Urothelium cell line (cell line): ENCODE data around the gene PPFIA4.

ENCODE experiments used
- DNase-seq: peaks from one replicate; pipeline ENCODE4 v3.0.0; 2011; ENCODE audit warnings: low spot score, mixed read lengths
- FAIRE-seq: peaks from 2 replicates; lab custom pipeline; 2011; peaks lifted over from hg19 to GRCh38; lab: Jason Lieb, UNC

The PPFIA4 gene

GRCh38 chr1:203056012-203056411, 29.7 kb downstream of the PPFIA4 start:
- no peak for FAIRE-seq
- no peak for DNase-seq

GRCh38 chr1:203056516-203056915, 30.2 kb downstream of the PPFIA4 start:
- FAIRE-seq (no peak), DNase-seq (no peak)

DNA sequence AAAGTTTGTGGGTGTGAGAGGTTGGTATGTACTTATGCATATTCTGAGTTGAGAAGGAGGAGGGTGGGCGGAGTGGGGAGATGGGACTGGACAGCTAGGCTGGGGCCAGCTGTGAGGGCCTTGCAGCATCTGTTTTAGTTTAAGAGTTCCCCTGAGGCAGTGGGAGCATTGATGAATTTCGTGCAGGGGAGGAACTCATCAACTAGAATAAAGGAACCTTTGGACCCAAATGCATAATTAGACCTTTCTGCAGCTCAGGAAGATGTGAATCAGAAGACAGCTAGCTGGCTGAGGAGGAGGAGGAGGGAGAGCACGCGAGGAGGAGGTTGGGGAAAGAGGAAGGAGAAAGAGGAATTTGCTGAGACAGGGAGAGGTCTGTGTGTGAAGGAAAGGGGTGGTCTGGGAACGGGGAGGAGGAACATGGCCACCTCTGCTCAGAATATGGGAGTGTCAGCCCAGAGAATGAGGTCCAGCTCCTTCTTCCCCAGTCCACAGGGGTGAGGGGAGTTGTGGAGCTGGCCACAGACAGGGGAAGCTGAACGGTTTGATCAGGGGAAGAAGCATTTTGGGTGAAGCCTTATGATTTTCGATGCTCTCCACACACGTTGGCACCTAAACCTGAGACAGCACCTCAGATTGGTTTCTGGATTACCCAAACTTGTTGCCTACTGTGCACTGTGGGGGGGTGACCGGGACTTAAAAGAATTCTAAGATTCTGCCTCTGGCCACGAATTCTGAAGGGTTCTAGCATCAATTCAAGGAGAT, 31.8 kb downstream of the PPFIA4 start:
- DNase-seq: no peak

DNA sequence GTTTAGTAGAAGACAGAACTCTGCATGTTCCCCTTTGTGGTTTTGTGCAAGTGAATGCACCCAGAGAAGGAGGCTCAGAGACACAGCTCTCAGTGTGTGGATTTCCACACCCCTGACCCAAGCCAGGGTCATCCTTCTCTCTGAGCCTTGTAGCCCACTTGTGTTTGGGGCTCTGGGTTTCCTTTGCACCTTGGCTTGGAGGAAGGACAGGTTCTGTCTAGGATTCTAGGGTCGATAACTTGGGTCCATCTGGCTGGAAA, 32.3 kb downstream of the PPFIA4 start:
- FAIRE-seq (no peak), DNase-seq (no peak)

More for the DNA sequence above, 31.8 kb downstream of the PPFIA4 start:
- FAIRE-seq: no peak

DNA sequence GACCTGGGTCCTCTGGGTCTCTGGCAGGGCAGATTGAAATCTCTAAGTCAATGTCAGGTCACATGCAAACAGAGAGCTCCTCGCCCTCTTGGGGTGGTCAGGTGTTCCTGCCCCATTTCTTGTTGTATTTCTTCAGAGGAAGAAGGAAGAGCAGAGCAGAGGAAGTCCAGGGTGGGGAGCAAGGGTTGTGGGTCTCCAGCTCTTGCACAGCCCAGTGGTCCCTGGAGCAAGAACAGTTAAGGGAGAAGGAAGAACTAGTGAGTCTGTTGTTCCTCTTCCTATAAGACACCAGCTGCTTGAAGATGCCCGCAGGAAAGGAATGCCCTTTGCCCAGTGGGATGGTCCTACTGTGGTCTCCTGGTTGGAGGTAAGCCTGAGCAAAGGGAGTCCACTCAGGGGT, 33.2 kb downstream of the PPFIA4 start:
- no peak for DNase-seq
- FAIRE-seq: no peak

DNA sequence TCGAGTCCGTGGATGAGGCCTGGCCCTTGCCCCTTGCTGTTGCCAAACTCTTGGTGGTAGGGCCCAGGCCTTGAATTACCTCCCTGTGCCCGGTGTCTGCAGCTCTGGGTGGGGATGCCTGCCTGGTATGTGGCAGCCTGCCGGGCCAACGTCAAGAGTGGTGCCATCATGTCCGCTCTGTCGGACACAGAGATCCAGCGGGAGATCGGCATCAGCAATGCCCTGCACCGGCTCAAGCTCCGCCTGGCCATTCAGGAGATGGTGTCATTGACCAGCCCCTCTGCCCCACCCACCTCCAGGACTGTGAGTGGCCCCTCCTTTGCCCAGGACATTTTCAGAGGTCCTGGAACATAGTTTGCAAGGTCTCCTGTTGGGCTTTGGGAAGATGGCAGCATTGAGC, 33.8 kb downstream of the PPFIA4 start:
- FAIRE-seq: no peak
- no peak for DNase-seq

DNA sequence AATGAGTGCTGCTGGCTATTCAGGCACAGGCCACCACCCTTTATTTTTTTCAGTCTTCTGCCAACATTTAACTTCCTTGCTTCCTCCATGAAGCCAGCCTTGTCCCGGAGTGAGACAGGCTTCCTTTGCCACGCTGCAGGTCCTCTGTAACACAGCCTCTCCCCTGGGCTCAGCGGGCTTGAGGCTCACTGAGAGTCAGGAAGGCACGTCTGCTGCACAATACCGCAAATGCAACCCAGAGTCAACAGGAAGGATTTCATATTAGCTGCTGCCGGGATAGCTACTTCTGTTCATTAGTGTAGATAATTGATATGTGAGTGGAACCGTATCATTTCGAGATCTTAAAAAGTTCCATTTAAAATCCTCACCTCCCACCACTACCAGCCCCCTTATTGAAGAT, 37.0 kb downstream of the PPFIA4 start:
- DNase-seq: no peak
- no peak for FAIRE-seq

DNA sequence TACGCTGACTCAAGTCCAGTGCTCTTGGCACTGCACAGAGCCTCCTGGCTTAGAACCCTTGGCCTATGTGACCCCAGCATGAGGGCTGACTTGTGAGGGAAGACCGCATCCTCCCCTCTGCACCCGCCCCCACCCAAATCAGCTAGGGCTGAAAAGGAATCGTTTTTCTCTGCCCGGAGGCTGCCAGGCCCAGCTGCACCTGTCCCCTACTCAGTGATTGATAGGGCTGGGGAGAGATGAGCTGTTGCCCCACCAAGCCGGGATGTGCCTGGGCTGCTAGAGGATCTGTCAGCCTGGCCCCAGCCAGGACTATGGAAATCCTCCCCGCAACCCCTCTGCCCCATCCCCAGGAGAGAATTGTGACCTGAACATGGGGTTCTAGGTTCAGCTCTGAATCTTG, 38.9 kb downstream of the PPFIA4 start:
- no peak for DNase-seq
- no peak for FAIRE-seq

- DNase-seq: no peak
- FAIRE-seq: no peak
Measured at GRCh38 chr1:203065986-203066385, 39.7 kb downstream of the PPFIA4 start.

- no peak for DNase-seq
- no peak for FAIRE-seq
Measured at GRCh38 chr1:203066965-203067364, 40.7 kb downstream of the PPFIA4 start.

DNA sequence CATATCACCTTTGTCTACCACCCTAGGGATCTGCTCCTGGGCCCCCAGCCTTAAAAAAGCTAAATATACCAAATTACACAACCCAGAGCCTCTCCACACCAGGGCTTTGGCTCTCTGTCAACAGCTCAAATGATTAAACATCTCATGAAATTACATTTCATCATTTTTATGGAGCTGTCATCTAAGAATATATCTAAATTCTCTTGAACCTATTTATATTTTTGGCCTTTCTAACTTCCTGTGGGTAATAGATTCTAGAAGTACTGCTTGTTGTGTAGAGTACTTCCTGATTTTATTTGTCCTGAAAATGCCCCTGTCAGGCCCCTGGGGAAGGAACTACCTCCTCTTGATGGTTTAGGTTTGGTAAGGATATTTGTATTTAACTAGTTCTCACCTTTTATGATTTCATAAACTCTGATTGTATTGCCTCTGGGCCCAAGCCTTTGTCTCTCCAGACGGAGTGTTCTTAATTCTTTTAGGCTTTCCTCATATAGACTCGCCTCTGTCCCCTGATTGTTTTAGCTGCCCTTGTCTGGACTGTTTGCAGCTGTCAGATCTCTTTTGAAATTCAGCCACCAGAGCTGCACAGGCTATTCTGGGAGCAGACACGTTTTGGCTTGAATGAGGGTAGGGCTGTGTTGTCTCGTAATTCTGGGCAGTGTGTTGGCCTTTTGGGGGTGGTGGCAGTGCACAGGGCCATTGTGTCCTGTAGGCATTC, 42.9 kb downstream of the PPFIA4 start:
- no peak for DNase-seq
- FAIRE-seq: no peak

GRCh38 chr1:203072002-203072602, 45.8 kb downstream of the PPFIA4 start:
- FAIRE-seq: no peak
- DNase-seq: no peak

DNA sequence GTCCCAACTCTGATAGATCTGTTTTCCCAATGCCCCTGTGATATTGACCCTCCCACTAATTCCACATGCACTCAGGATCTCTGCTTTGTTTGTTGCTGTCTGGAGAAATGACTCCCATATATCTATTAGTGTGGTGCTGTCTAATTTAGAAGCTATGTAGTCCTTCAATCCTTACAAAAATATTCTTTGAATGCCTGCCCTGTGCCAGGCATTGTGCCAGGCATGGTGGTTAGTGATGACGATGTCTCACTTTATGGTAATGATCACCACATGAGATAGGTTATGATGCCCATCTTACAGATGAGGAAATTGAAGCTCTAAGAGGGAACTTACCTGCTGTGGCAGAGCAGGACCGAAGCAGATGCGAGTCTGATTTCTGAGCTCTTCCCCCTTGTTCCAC, 46.6 kb downstream of the PPFIA4 start:
- no peak for FAIRE-seq
- DNase-seq: no peak

DNA sequence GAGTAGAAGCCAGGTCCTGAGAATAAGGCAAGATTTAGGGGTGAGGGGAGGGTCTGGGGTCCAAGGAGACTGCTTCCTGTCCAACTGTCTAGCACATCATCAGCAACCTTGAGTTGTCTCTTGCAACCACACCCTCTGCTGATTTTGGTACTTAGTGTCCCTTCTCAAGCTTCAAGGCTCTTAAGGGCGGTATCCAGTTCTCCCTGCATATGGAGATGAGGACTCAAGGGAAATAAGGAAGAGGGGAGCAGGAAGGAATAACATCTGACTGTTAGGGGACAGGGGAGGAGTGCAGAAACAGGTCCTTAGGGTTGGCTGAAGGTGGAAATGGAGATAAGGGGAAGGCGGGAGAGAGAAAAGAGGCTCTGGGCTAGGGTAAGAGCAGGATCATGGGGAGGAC, 47.2 kb downstream of the PPFIA4 start:
- FAIRE-seq (no peak), DNase-seq (no peak)

GRCh38 chr1:203074610-203075009, 48.3 kb downstream of the PPFIA4 start:
- FAIRE-seq: no peak
- no peak for DNase-seq

DNA sequence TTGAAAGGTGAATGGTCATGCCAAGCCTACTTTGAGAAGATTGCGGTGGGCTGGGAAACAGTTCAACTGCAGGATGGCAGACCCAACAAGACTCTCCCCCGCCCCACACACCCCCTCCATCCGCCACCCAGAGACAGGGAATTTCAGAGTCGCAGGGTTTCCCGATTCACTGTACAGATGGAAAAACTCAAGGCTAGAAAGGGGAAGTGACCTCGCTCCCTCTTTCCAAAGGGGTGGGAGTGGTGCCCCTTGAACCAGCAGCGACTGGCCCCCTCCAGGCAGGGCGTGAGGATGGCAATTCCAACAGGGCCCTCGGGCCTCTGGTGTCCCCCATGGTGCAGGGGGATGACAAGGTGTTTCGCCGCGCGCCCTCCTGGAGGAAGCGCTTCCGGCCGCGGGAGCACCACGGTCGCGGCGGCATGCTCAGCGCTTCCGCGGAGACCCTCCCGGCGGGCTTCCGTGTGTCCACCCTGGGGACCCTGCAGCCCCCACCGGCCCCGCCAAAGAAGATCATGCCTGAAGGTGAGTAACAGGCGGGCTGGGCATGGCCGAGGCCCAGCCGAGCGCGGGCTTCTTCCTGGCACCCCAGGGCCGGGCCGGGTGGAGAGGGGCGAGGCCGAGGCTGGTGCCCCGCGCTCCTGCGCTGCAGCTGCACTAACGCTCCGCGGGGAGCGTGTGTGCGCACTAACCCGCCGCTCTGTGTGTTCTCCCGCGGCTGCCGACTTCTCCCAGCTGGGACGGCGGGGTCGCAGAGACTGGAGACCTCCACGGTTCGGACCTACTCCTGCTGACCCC, 49.1 kb downstream of the PPFIA4 start:
- FAIRE-seq (no peak), DNase-seq (no peak)

GRCh38 chr1:203076031-203076511, 49.8 kb downstream of the PPFIA4 start:
- FAIRE-seq (no peak), DNase-seq (no peak)

DNA sequence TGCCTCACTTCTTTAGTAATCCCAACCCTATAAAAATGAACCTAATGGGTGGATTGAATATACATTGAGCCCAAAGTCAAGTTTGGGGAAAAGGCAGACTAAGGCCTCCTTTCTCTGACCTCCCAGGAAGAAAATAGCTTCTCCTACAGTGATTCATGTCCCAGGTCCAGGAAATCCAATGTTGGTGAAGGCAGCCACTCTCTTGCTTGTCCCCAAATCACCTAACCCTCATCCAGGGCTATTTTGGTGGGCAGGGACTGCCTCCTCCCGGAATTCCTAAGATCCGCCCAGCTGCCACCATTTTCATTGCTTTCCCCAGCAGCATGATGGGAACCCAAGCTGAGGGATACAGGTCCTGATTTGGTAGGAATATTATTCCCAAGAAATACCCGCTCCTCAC, 51.1 kb downstream of the PPFIA4 start:
- no peak for DNase-seq
- FAIRE-seq: no peak

GRCh38 chr1:203077956-203078355, 51.7 kb downstream of the PPFIA4 start:
- FAIRE-seq (no peak), DNase-seq (no peak)

DNA sequence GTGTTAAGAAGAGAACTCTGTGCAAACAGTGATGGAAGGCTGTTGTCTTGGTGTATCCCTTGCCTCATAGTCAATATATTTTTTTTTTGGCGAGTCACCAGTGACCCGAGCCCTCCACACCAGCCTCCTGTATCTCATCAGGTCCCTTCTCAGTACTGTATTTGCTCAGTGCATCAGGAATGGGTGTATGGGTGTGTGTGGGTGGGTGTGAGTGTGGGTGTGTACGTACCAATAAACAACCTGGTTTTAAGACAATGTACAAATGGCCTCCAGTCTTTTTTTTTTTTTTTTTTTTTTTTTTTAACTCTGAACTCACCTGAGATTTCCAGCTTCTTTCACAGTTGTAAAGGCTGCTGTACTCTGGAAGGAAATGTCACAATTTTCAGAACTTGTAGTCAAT, 52.2 kb downstream of the PPFIA4 start:
- FAIRE-seq (no peak), DNase-seq (no peak)

- DNase-seq: no peak
- FAIRE-seq: no peak
Measured at GRCh38 chr1:203080456-203080855, 54.2 kb downstream of the PPFIA4 start.
